SW 1271 (cell line): ENCODE data around the gene SNCG.
A peak's percentile ranks its signal among the peaks of the same experiment; 100 is the strongest.
"Not testable (repeated sequence)": the region's sequence is repeated elsewhere in the genome, so short reads cannot be mapped to it uniquely, and the experiment has no call there.

Experiments used
- DNase-seq, 2 experiments: peaks; one replicate each; lab custom pipeline; 2025; lab: John Stamatoyannopoulos, UW

The SNCG gene

GRCh38 chr10:86944907-86945306 lies 13.5 kb upstream of the SNCG start:
- DNase-seq, result no peak

DNA sequence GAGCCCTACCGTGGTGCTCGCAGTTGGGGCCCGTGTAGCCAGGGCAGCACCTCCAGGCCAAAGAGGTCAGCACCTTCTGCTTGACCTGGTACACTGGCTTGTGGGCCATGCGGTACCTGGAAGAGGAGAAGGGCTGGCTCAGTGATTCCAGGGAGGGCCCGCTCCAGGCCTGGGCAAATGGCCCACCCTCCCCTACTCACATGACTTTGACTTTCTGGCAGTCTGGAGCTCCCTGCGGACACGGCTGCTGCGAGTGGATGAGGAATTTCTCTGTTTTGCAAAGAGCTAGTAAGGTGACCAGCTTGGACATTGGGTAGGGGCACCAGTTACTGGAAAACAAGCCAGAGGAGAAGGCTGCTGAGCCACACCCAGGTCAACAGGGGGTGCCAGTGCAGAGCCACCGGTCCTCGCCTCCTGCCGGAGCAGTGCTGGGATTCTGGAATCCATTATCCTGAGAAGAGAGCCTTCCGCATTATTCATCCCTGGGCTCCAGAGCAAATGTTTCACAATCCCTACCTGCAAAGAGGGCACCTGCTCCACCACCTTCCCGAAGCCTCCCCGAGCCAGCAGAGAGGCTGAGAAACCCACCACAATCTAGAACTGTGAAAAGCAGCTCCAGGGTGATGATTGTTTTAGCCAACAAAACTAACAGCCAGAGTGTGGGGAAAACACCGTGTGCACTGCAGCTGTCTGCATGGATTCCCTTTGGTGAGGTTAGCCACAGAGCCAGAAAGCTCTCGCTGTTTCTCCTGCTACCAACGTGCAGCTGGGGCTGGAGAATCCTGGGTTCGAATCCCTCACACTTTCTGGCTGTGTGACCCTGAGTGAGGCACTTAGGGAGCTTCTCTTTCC lies 12.8 kb upstream of the SNCG start:
- DNase-seq, result no peak

GRCh38 chr10:86946213-86947155 lies 11.9 kb upstream of the SNCG start:
- DNase-seq, result no peak

GRCh38 chr10:86947806-86948205 lies 10.6 kb upstream of the SNCG start:
- not testable (repeated sequence) for DNase-seq

DNA sequence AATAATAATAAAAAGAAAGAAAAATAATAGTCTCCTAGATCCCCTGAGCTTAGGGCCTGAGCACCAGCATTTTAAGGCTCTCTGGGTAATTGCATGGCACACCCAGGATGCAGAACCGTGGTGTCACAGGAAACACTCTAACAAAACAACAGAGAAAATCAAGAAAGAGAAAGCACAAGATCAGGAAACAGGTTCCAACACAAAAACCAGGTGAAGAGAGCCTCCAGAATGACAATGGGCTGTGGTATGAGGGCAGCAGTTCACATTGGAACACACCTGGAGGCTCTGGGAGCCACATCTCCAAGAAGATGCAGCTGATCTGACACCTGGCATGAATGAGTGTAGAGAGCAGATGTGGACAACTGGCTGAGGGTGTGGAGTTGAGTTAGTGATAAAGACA lies 8.1 kb upstream of the SNCG start:
- DNase-seq, result no peak

- DNase-seq, result no peak
These were observed 7.1 kb upstream of the SNCG start for GRCh38 chr10:86951184-86951761.

- no peak for DNase-seq
These were observed 6.3 kb upstream of the SNCG start for GRCh38 chr10:86952106-86952505.

GRCh38 chr10:86952697-86953096 lies 5.7 kb upstream of the SNCG start:
- not testable (repeated sequence) for DNase-seq

GRCh38 chr10:86953747-86954680 lies 4.4 kb upstream of the SNCG start:
- no peak for DNase-seq

DNA sequence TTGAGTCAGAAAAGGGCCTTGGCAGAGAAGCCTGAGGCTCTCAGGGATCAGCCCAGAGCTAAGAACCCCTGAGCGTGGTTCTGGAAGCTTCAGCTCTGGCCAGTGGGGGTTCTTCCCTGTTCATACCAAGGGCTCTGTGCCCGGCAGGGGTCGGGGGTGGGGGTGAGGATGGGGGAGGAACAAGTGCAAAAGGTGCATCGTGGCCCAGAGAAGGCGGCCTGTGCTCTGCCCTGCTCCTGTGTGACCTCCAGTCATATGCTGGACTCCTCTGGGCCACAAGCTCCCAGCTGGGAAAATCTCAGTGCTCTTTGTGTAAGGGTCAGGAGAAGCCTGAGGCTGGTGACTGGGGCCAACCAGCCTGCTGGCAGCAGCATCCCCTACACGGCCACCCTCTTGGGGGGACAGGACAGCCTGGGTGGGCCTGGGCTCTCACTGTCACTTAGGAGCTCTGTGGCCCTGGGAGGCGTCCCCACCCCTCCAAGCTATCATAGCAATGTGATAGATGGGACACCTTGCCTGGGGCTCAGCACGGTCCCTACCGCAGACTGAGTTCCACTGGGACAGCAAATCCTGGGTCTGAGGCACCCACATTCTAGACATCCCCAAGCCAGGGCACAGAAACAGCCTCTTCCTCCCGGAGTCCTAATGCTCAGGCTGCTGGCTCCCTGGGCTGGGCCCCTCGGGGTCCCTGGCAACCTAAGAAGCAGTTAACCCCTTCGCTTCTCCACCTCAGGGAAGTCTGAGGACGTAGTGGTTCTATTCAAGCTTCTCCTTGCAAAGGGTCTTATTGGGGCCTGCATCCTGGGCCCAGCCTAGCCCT lies 3.5 kb upstream of the SNCG start:
- DNase-seq, result no peak

- DNase-seq, result no peak
These were observed 2.8 kb upstream of the SNCG start for GRCh38 chr10:86955501-86956194.

- DNase-seq, result no peak
These were observed 2.1 kb upstream of the SNCG start for GRCh38 chr10:86956195-86956847.

DNA sequence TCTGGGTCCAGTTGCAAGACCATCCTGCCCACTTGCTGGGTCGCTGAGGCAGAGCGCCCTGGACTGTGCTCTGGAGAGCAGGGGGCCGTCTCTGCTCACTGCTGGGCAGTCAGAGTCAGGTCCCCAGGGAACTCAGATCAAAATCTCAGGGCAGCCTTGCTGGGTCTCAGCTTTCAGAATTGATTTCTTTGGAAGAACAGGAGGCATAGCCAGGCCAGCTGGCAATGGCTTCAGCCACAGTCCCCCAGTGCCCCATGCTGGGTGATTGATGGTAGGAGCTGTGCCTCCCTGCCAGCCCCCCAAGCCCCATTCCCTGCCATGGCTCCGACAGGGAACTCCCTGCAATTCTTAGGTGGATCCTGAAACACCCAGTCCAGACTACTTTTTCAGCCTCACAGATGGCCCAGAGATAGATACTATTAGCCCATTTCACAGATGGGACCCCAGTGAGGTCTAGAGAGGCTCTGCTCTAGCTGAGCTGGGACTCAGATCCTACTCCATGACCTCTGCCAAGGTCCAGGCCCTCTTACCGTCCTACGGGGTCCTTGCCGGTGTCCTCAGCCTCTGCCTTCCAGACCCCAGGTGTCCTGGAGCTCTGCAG lies 1.5 kb upstream of the SNCG start:
- no peak for DNase-seq

DNA sequence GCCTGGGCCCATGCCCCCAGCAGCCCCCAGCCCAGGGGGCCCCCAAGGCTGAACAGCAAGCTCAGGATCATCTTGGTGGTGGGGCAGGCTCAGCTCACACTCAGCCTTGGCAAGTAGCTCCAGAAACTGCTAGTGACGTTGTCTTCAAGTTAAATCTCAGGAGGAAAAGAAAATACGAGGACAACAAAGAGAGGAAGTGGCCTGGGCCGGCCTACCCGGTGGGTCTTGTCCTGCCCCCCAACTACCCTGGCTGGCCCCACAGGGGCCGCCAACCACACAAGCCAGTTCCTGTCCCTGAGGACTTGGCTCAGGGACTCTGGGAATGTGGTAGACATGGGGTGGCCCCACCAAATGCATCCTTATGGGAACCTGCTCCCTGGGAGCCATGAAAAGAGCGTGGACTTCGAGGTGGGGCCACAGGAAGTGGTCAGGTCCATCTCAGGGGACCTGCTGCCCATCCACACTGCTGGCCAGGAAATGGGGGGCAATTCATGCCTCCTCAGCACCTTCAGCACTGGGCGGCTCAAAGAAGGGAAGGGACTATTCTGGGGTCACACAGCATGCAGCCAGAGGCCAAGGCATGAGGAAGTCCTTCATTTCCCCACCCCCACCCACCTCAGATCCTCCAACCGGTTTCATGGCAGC lies 806 bp upstream of the SNCG start, which contains the start of gene MMRN2:
Gene MMRN2, minus strand, starts transcription at position 145 of the 645 bp plus-strand sequence. Its CDS starts 74 bp downstream, at position 71.
- no peak for DNase-seq

DNA sequence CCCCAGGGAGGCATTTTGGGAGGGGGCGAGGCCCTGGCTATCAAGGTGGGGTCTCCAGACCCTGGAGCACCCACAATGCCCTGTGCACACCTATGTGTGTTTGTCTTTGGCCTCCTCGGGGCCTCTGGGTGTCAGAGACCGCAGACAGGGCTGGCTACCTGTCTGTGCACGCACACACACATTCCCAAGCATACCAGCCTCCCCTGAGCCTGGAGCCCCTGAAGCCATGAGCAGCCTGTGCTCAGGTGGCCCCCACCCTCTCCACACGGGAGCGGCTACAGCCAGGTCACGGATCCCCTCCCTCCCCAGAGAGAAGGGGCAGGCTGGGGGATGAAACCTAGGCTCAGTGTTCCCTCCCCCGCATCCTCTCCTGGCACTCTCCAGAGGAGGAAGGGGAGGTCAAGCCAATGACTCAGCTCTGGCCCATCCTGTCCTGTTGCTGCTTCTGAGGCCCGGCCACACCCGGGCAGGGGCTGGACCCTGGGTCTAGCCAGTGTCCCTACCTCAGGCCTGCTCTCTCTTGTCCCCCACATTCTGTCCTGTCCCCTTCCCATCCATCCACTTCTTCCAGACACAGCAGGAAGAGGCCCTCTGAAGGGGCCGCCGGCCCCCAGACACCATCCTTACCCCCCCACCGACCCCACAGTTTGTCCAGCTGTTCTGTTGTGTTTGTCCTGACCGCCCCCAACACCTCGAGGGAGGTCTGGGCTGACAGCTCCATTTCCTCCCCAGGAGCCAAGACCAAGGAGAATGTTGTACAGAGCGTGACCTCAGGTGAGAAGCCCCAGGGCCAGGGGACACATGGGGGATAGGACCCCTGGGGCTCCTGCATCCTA lies 720 bp downstream of the SNCG start:
- peak in 1 of 2 experiments; percentile 25 for DNase-seq

GRCh38 chr10:86959737-86960002 lies 1.3 kb downstream of the SNCG start:
- no peak for DNase-seq

GRCh38 chr10:86960003-86960862 lies 1.8 kb downstream of the SNCG start:
- peak; percentile 29 to 49 for DNase-seq
